Muscle layer of duodenum (tissue), 2 donors: ENCODE results near the gene SH2B3.
"Not testable (repeated sequence)": the region's sequence is repeated elsewhere in the genome, so short reads cannot be mapped to it uniquely, and the experiment has no call there.

Experiments
- H3K27ac ChIP-seq: one replicate; pipeline ENCODE4 v1.7.0; 2013; ENCODE audit warnings: mild to moderate bottlenecking, low read length
- H3K27me3 ChIP-seq: one replicate; pipeline ENCODE4 v1.7.0; 2013; ENCODE audit warnings: low read depth, mild to moderate bottlenecking, control low read depth, low read length
- H3K36me3 ChIP-seq, 2 donors: one replicate each; pipeline ENCODE4 v1.7.0; 2013; ENCODE audit warnings: low read length in 2 of 2, control low read depth in 1 of 2, mild to moderate bottlenecking in 1 of 2; ENCODE audit not compliant: insufficient read depth in 2 of 2, control insufficient read depth in 1 of 2
- H3K4me1 ChIP-seq, 2 donors: one replicate each; pipeline ENCODE4 v1.7.0; 2013; ENCODE audit warnings: low read length in 2 of 2, mild to moderate bottlenecking in 2 of 2, control low read depth in 1 of 2, moderate library complexity in 1 of 2; ENCODE audit not compliant: insufficient read depth in 2 of 2, control insufficient read depth in 1 of 2
- H3K4me3 ChIP-seq, 2 donors: one replicate each; pipeline ENCODE4 v1.7.0; 2013; ENCODE audit warnings: low read length in 2 of 2, low read depth in 1 of 2, mild to moderate bottlenecking in 1 of 2
- H3K9me3 ChIP-seq, 2 donors: one replicate each; pipeline ENCODE4 v1.7.0; 2013; ENCODE audit warnings: low read length in 2 of 2, control low read depth in 1 of 2, mild to moderate bottlenecking in 1 of 2; ENCODE audit not compliant: control insufficient read depth in 1 of 2
- donor health status: healthy.

The SH2B3 gene

GRCh38 chr12:111390910-111391309 lies 14.8 kb upstream of the SH2B3 start:
- Histone ChIP-seq H3K4me3 (no peak overlapping the region), H3K27me3 (no peaks in the 10 kb centered on the region), H3K36me3 (no peaks in the 10 kb centered on the region), H3K4me1 (no peaks in the 10 kb centered on the region), H3K9me3 (no peaks in the 10 kb centered on the region), H3K27ac (no peak overlapping the region)

- Histone ChIP-seq H3K4me3 (no peak overlapping the region), H3K27me3 (no peaks in the 10 kb centered on the region), H3K36me3 (no peaks in the 10 kb centered on the region), H3K27ac (no peak overlapping the region), H3K4me1 (no peaks in the 10 kb centered on the region), H3K9me3 (no peaks in the 10 kb centered on the region)
Measured at GRCh38 chr12:111393700-111394300, 11.9 kb upstream of the SH2B3 start.

- H3K4me1 ChIP-seq: no peaks in the 10 kb centered on the region
- no peaks in the 10 kb centered on the region for H3K27me3 ChIP-seq
- no peak overlapping the region for H3K4me3 ChIP-seq
- H3K9me3 ChIP-seq: no peaks in the 10 kb centered on the region
- H3K27ac ChIP-seq: no peak overlapping the region
- H3K36me3 ChIP-seq: no peaks in the 10 kb centered on the region
Measured at GRCh38 chr12:111394480-111394879, 11.2 kb upstream of the SH2B3 start.

DNA sequence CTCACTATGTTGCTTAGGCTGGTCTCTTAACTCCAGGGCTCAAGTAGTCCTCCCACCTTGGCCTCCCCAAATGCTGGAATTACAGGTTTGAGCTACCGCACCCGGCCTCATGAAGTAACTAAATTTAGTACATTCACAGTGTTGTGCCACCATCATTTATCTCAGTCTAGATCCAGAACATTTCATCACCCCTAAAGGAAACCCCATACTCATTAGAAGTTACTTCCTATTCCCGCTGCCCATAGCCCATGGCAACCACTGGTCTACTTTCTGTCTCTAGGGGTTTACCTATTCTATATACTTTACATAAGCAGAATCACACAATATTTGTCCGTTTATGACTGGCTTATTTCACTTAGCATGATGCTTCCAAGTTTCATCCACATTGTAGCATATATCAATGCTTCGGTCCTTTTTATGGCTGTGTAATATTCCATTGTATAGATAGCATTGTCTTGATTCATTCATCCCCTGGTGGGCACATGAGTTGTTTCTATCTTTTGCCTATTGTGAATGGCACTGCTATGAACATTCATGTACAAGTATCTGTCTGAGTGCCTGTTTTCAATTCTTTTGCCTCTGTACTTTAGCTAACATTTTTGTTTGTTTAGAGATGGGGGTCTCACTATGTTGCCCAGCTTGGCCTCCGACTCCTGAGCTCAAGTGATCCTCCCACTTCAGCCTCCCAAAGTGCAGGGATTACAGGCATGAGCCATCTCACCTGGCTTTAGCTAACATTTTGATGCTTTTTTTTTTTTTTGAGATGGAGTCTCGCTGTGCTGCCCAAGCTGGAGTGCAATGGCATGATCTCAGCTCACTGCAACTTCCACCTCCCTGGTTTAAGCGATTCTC lies 10.2 kb upstream of the SH2B3 start:
- H3K9me3 ChIP-seq: no peaks in the 10 kb centered on the region
- H3K36me3 ChIP-seq: no peaks in the 10 kb centered on the region
- no peaks in the 10 kb centered on the region for H3K4me1 ChIP-seq
- H3K4me3 ChIP-seq: no peak overlapping the region
- no peaks in the 10 kb centered on the region for H3K27me3 ChIP-seq
- H3K27ac ChIP-seq: no peak overlapping the region

DNA sequence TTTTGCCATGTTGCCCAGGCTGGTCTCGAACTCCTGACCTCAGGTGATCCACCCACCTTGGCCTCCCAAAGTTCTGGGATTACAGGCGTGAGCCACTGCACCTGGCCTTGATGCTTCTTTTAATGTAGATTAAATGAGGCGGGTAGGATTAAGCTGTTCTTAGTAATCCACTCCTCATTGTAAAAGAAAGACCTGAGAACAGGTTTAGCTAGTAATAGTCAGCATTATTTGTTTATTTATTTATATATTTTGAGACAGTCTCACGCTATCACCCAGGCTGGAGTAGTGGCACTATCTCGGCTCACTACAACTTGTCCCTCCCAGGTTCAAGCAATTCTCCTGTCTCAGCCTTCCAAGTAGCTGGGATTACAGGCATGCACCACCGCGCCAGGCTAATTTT lies 9.5 kb upstream of the SH2B3 start:
- H3K4me1 ChIP-seq, H3K27ac ChIP-seq: not testable (repeated sequence)

DNA sequence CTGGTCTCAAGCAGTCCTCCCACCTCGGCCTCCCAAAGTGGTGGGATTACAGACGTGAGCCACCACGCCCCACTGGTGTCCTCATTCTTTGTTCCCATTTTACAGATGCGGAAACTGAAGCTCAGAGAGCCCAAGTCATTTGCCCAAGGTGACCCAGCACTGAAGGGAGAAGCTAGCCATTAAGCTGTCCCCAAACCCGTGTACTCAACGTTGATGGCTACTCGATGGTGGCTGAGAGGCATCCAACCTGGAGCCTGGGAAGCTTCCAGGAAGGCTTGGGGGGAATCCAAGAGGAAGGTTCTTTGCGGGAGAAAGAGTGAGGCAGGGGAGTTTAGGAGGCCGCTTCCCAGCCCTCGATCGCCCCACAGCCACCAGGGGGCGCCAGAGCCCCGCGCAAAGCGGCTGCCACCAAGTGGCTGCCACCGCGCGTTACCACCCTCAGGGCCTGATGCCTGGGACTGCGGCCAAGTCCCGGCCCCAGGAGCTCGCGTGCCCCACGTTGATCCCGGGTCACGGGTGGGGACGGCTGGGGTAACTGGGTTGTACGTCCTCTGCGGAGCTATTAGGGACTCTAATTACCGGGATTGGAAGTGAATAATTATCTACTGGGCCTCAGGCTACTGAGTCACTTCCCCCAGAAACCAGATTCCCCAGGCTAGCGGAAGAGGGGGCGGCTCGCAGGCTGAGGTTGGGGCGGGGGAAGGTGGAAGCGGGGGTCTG lies 8.8 kb upstream of the SH2B3 start:
- no peaks in the 10 kb centered on the region for H3K9me3 ChIP-seq
- H3K4me3 ChIP-seq: peak overlapping the region; percentile 18 to 45
- H3K4me1 ChIP-seq: no peaks in the 10 kb centered on the region
- H3K36me3 ChIP-seq: no peaks in the 10 kb centered on the region
- H3K27ac ChIP-seq: no peak overlapping the region
- no peaks in the 10 kb centered on the region for H3K27me3 ChIP-seq

More for the DNA sequence above, 9.5 kb upstream of the SH2B3 start:
- H3K9me3 ChIP-seq, H3K27me3 ChIP-seq, H3K36me3 ChIP-seq, H3K4me3 ChIP-seq: not testable (repeated sequence)

DNA sequence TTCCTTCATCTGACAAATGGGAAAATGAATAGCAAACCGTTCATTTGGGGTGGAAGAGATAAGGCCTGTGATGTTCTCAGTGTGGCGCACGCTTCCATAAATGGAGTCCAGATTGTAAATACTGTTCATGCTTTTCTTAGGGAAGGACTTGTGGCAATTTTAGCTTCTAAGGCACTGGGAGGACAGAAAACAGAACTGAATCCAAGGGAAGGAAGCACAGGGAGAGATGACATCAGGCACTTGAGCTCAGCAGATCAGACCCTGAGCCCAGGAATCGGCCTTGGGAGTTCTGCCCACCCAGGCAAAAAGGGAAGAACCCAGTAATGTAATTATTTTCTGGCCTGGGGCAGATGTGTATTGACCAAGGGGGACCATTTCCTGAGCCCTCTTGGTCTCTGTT lies 7.2 kb upstream of the SH2B3 start:
- H3K36me3 ChIP-seq: no peaks in the 10 kb centered on the region
- no peaks in the 10 kb centered on the region for H3K9me3 ChIP-seq
- H3K27me3 ChIP-seq: no peaks in the 10 kb centered on the region
- H3K27ac ChIP-seq: no peak overlapping the region
- no peak overlapping the region for H3K4me3 ChIP-seq
- H3K4me1 ChIP-seq: peaks cover 0 to 6% of the 10 kb centered on the region in 2 donors

- not testable (repeated sequence) for H3K27ac ChIP-seq
Measured at GRCh38 chr12:111399741-111400404, 5.8 kb upstream of the SH2B3 start.

GRCh38 chr12:111401167-111401605 lies 4.5 kb upstream of the SH2B3 start:
- H3K4me1 ChIP-seq: peaks cover 6 to 19% of the 10 kb centered on the region in 2 donors
- no peaks in the 10 kb centered on the region for H3K36me3 ChIP-seq
- no peaks in the 10 kb centered on the region for H3K9me3 ChIP-seq
- no peaks in the 10 kb centered on the region for H3K27me3 ChIP-seq
- H3K27ac ChIP-seq: no peak overlapping the region
- H3K4me3 ChIP-seq: no peak overlapping the region

More at GRCh38 chr12:111399741-111400404, 5.8 kb upstream of the SH2B3 start:
- H3K36me3 ChIP-seq, H3K9me3 ChIP-seq, H3K4me3 ChIP-seq, H3K27me3 ChIP-seq: not testable (repeated sequence)
- H3K4me1 ChIP-seq: peaks cover 6 to 12% of the 10 kb centered on the region in 2 donors

GRCh38 chr12:111402490-111402824 lies 3.3 kb upstream of the SH2B3 start:
- H3K4me3 ChIP-seq, H3K27ac ChIP-seq: not testable (repeated sequence)

More at GRCh38 chr12:111402490-111402824, 3.3 kb upstream of the SH2B3 start:
- not testable (repeated sequence) for H3K36me3 ChIP-seq, H3K9me3 ChIP-seq, H3K27me3 ChIP-seq
- peaks cover 6 to 30% of the 10 kb centered on the region in 2 donors for H3K4me1 ChIP-seq
